GM10266 (cell line): Measurements from ENCODE around the gene BTNL9.
"Not testable (repeated sequence)": the region's sequence is repeated elsewhere in the genome, so short reads cannot be mapped to it uniquely, and the experiment has no call there.

Experiments
- DNase-seq: peaks from one replicate; pipeline ENCODE4 v3.0.0; 2012; ENCODE audit errors: extremely low spot score
- CTCF ChIP-seq: IDR thresholded peaks from 2 replicates; pipeline ENCODE4 v1.5.1; 2012; ENCODE audit warnings: mild to moderate bottlenecking, low read depth; ENCODE audit not compliant: control insufficient read depth, insufficient read depth; ENCODE audit errors: missing control alignments

Gene BTNL9

GRCh38 chr5:181039931-181040630 is at the start of gene BTNL9:
Gene BTNL9 (plus strand): TSS chr5:181040266. CDS start chr5:181045490, 5,224 bp downstream.
- no peak for TF ChIP-seq CTCF
- no peak for DNase-seq

- no peak for TF ChIP-seq CTCF
- DNase-seq = no peak
These were observed 49.2 kb upstream of the BTNL9 start for GRCh38 chr5:180990882-180991242.

GRCh38 chr5:181001947-181002346 is 38.1 kb upstream of the BTNL9 start:
- TF ChIP-seq CTCF = no peak
- no peak for DNase-seq

GRCh38 chr5:181005791-181006190 is 34.3 kb upstream of the BTNL9 start:
- TF ChIP-seq CTCF = no peak
- DNase-seq = no peak

DNA sequence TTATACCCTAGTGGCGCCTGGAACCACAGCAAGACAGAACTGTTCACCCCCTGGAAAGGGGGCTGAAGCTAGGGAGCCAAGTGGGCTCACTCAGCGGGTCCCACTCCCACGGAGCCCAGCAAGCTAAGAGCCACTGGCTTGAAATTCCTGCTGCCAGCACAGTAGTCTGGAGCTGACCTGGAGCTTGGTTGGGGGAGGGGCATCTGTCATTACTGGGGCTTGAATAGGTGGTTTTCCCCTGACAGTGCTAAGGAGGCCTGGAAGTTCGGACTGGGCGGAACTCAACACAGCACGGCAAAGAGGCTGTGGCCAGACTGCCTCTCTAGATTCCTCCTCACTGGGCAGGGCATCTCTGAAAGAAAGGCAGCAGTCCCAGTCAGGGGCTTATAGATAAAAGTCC is 31.9 kb upstream of the BTNL9 start:
- DNase-seq = no peak
- TF ChIP-seq CTCF = no peak

- DNase-seq = not testable (repeated sequence)
These were observed 30.0 kb upstream of the BTNL9 start for GRCh38 chr5:181010018-181010417.

- DNase-seq = not testable (repeated sequence)
These were observed 25.4 kb upstream of the BTNL9 start for GRCh38 chr5:181014654-181015053.

- not testable (repeated sequence) for DNase-seq
These were observed 22.6 kb upstream of the BTNL9 start for GRCh38 chr5:181017448-181017847.

DNA sequence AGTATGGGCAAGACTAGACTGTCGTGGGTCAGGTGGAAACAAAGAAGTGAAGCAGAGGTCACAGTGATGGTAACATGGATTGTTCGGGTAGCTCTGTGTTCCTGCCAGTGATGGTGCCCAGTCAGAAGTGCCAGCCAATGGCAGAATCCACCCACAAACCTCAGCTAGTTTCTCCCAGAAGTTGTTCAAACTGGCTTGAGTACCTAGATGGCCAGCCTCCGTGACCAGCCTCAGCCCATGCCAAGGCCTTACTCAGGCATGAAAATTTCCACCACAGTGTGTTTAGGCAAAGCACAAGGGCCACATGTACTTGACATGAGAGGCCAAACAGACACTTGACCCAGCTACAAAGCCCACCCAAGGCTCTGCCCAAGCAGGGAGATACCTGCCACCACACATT is 19.4 kb upstream of the BTNL9 start:
- no peak for DNase-seq
- TF ChIP-seq CTCF = no peak
